Erythroblast (primary cell): ENCODE data around the gene AK5.

ENCODE experiments used
- DNase-seq, 2 experiments: peaks; one replicate each; lab custom pipeline; 2025; lab: John Stamatoyannopoulos, UW
- GATA1 ChIP-seq: IDR thresholded peaks from 2 replicates; pipeline ENCODE4 v1.6.1; 2011; ENCODE audit warnings: low read depth, mild to moderate bottlenecking, control low read depth, low read length, moderate library complexity
- POLR2A ChIP-seq: IDR thresholded peaks from 2 replicates; pipeline ENCODE4 v1.6.1; 2011; ENCODE audit warnings: mild to moderate bottlenecking, low read length

AK5 gene

DNA sequence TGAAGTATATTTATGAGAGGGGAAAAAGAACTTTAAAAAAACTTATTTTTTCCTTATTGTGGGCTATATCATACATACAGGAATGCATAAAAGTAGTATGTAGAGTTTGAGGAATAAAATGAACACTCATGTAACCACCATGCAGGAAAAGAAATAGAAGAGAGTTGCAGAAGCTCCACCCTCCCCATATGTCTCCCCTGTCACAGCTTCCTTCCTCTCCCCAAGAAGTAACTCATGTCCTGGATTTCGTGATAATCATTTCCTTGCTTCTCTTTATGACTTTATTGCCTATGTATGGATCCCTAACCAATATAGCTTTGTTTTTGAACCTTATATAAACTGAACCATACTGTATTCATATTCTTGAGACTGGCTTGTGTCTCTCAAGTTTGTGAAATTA lies 274.2 kb downstream of the AK5 start:
- DNase-seq, result no peak
- TF ChIP-seq GATA1 (no peak), POLR2A (no peak)

DNA sequence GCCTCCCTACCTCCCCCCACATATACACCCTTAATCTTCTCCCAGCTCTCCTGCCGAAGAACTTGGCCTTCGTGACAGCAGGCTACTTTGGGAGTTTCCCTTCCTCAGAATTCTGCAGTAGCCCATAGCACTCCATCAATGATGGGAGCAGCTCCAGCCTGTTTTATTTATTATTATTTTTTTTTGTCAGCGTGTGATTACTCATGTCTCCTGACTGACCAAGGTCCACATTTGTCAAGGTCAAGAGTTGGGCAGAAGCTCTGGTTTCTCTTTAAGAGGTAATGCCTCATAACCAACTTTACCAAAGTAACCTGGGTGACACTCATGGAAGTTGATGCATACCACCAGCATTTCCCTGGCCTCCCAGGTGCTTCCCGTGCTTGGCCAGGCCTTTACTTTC lies 275.2 kb downstream of the AK5 start:
- no peak for DNase-seq
- no peak for TF ChIP-seq GATA1
- TF ChIP-seq POLR2A, result no peak

DNA sequence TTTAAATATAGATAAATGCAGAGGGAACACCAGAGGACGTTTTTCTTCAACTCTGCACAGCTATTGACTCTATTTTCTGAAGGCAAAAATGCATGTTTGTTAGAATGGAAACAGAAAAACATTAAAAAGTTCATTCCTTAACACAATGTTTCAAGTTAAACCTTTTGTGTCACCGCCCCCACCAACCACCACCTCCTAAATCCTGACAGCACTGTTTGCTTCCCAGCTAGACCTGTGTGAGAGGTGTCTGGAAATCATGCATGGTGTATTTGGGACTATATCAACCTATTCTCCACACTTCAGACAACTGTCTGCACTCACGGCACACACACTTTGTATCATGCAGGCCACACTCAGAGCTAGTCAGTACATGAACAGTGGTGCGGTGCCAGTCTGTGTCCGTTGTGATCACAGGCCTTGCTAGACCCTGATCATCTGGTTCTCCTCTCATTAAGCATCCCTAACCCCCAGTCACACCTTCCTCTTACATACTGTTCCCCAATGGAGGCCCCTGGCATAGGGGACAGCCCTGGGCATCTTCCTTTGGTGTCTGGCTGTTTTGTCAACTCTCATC lies 276.9 kb downstream of the AK5 start:
- TF ChIP-seq POLR2A, result no peak
- TF ChIP-seq GATA1, result no peak

DNA sequence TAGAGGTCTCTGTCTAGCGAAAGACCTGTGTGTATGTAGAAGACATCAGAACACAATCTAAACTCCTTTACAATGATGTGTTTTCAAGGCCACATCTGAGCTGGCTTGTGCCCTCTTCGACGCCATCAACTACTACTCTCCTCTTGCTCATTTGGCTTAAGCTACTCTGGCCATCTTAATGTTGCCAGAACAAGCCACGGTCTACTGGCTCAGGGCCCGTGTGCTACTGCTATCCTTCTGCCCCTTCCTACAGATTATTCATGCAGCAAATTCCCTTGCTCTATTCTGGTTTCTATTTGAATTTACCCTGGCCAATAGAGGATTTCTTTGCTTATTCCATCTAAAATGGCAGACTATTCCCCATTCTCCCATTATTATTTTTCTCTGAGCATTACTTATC lies 278.9 kb downstream of the AK5 start:
- TF ChIP-seq GATA1, result no peak
- DNase-seq, result no peak

More for the DNA sequence above, 276.9 kb downstream of the AK5 start:
- no peak for DNase-seq

DNA sequence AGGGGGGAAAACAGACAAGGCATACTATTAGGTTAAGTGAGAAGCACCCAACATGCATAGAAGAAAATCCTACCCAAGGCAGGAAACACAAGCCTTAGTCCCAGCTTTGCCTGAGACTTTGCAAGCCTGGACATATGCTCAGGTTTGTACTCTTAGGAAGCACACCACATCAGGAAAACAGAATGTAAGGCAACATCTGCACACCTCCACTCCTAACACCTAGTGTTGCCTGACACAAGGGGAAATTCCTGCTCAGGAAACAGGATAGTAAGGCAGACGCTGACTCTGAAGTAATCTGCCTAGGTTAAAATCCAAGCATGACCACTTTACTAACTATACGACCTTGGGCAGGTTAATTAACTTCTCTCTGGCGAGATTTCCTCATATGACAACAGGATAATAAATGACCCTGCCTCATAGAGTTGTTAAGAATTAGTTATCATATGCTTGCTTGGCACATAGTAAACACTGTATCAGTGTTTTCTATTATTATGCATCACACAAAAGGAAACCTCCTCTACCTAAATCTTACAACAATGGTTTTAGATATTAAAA lies 280.9 kb downstream of the AK5 start:
- TF ChIP-seq GATA1 (no peak), POLR2A (no peak)
- no peak for DNase-seq

DNA sequence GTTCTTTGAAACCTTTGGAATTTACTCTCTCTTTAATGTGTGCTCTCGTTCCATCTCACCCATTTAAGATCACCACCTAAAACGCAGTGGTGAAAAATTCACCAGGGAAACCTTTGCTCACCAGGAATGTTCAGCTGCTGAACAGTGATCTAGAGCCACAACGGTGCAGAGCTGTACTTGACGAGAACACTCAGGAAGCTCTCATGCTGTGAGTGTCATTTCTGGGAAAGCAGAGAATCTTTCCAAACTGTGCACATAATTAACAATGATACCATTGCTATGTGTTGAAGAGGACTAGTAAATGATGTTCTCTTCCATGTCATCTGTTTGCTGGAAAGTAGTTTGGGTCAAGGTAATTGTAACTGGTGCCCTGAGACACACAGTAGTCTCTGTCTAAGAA lies 283.5 kb downstream of the AK5 start:
- no peak for DNase-seq
- TF ChIP-seq GATA1 (no peak), POLR2A (no peak)

DNA sequence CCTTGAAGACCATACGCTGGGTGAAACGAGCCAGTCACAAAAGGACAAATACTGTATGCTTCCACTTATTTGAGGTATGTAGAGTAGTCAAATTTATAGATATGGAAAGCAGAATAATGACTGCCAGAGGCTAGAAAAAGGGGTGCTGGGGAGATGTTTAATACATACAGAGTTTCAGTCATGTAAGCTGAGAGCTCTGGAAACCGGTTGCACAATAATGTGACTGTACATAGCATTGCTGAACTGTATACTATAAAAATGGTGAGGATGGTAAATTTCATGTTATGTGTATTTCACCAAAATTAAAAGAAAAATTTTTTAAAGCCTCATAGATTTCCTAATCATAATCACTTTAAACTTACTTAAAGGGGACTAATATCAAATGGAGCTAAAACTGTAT lies 289.8 kb downstream of the AK5 start:
- no peak for DNase-seq
- no peak for TF ChIP-seq GATA1
- no peak for TF ChIP-seq POLR2A

DNA sequence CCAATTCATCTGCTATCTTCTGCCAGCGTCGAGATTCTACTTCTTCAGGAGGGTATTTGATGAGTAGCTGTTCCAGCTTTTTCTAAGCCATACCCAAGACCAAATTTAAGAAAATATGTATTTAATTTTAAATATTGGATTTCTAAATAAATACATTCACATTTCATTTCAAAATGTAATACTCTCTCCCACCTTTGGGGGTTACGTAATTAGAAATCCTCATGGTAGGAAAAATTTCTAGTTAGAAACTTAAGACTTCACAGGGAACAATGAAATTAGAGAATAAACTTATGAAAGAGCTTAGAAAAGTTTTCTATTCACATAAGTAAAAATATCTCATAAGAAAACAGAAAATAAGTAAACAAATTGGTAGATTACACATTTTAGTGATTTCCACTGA lies 297.7 kb downstream of the AK5 start:
- no peak for DNase-seq
- no peak for TF ChIP-seq POLR2A
- no peak for TF ChIP-seq GATA1

DNA sequence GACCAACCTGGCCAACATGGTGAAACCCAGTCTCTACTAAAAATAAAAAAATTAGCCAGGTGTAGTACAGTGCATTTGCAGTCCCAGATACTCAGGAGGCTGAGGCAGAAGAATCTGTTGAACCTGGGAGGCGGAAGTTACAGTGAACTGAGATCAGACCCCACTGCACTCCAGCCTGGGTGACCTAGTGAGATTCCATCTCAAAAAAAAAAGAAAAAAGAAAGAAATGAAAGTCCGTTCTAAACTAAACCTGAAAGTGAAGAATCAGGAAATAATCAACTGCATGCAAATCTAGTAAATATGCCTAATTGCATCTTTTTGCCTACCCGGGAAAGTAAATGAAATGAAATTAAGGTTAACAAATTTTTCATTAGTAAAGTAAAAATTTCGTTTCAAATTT lies 301.1 kb downstream of the AK5 start:
- no peak for TF ChIP-seq GATA1
- no peak for DNase-seq

DNA sequence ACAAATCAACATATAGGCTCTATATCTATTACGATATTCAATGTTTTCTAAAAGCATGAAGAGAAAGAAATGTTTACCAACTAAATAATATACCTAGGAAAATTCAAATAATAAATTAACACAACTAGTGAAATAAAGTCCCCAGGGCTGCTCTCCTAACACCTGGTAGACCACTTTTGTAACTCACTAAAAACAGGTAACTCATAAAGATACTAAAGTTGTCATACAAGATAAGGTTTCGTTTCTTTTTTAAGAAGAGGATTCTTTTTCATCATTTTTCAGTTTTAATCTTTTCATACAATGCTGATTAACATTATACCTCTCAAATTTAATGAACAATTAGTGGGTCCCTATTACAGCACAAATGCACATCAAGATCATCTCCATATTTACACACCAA lies 301.7 kb downstream of the AK5 start:
- no peak for TF ChIP-seq POLR2A
- no peak for TF ChIP-seq GATA1
- no peak for DNase-seq

DNA sequence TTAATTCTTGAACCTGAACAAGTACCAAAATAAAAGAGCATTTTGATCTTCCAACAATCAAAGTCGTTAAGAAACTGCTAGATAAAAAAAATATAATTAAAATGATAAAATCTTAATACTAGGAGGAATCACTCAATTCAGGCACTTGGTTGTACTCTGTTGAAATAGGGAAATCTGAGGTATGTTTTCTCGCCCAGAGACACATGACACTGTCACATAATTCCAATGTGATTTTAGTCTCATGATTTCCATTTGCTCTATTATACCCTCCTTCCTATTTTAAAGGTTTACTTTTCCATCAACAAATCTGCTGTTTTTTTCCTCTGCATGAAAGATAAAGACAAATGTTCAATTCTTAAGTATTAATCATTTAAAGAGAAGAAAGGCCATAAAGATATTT lies 303.1 kb downstream of the AK5 start:
- TF ChIP-seq POLR2A, result no peak
- TF ChIP-seq GATA1, result no peak
- no peak for DNase-seq

DNA sequence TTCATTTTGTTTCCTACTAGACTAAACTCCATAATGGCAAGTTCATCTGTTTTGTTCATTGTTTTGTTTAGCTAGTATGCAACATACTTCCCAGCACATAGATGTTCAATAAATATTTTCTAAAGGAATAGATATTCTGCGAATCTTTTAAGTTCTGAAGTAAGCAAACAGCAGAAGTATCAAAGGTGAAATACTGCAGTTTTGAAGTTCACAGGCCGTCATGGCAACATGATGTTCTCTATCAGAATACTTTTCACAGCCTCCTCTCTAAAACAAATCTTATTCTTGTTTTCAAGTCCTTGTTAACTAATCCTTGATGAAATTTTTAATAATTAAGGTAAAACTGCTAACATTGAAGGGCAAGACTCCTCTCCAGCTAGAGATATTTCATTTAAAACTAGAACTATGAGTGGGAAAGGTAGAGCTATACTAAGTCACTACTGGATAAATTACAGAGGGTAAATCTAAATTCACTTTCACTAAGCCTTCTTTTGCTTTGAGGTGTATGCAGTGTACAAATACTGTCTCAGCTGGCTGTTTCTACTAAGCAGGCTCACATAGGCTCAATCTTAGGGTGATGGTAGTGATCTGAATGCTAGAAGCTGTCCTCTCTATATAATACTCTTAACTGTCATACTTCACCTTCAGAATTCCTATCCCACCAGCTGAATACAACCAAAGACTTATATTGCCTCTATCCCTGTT lies 303.9 kb downstream of the AK5 start:
- DNase-seq, result no peak
- TF ChIP-seq GATA1 (no peak), POLR2A (no peak)

DNA sequence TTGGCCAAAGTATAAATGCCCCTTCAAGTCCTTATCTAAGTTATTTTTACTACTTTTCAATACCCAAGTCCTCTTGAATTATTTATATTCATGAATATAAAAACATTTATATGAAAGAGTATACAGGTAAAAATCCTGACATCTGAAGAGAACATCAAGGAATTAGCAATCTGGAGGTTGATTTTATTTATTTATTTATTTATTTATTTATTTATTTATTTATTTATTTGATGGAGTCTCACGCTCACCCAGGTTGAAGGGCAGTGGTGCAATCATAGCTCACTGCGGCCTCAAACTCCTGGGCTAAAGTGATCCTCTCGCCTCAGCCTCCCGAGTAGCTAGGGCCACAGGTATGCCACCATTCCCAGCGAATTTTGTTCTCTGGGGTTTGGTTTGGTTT lies 307.4 kb downstream of the AK5 start:
- TF ChIP-seq GATA1 (no peak), POLR2A (no peak)
- DNase-seq, result no peak

DNA sequence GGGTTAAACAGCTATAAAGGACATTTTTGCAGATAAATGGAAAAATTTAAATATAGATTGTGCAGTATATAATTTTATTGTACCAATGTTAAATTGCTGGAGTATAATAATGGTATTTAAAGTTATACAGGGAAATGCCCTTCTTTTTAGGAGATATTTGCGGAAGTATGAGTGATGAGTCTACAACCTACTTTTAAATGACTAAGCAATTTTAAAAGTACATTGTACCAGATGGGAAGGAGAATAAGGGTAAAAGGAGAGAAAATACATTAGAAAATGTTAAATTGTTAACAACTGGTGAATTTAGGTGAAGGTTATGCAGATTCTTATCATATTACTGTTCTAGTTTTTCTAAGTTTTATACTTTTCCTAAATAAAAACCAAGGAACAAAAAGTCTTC lies 308.8 kb downstream of the AK5 start:
- TF ChIP-seq GATA1, result no peak
- no peak for TF ChIP-seq POLR2A
- DNase-seq, result no peak

DNA sequence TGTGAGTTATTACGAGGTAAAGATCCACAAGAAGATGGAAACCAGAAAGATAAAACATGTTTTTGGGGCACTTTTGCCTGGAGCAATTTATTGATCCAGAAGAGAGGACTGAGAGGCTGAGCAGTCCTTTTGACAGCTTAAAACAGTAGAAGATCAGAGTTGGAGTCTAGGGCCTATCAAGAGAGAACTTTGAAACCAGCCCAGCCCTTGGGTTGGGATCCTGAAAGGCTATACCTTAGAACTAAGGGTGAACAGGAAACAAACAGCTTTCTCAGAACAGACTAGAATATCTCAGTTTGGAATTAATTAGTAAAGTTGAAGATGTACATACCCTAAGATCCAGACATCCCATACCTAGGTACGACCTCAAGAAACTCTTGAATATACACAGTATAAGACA lies 311.1 kb downstream of the AK5 start:
- no peak for TF ChIP-seq POLR2A
- TF ChIP-seq GATA1, result no peak
- no peak for DNase-seq
